Vagina (tissue), 2 donors: ENCODE measurements around the gene LRFN4.

Source experiments
- CTCF ChIP-seq, 3 experiments: fragments of 450-650 bp in 2 of 3; fragments of 200-600 bp in 1 of 3; sonication (generic) in 1 of 3; IDR thresholded peaks; one replicate each; pipeline ENCODE4 v1.5.1; 2017 to 2019; ENCODE audit warnings: antibody characterized with exemption in 3 of 3, mild to moderate bottlenecking in 2 of 3, moderate library complexity in 2 of 3
- POLR2A ChIP-seq, 2 donors: fragments of 450-650 bp; IDR thresholded peaks; one replicate each; pipeline ENCODE4 v1.6.1; 2017; ENCODE audit warnings: antibody characterized with exemption in 2 of 2, mild to moderate bottlenecking in 2 of 2, moderate library complexity in 2 of 2
- POLR2AphosphoS5 ChIP-seq, 2 donors: sonication (generic); formaldehyde crosslinking; IDR thresholded peaks; one replicate each; pipeline ENCODE4 v1.9.0; 2017; ENCODE audit warnings: antibody characterized with exemption in 2 of 2, mild to moderate bottlenecking in 2 of 2, low read depth in 1 of 2; ENCODE audit not compliant: insufficient read depth in 1 of 2

- no peak for TF ChIP-seq CTCF (IDR thresholded peaks at IDR 0.05)
- TF ChIP-seq POLR2A (IDR thresholded peaks at IDR 0.05): no peak
- no peak for TF ChIP-seq POLR2AphosphoS5 (IDR thresholded peaks at IDR 0.05; ENCODE audit: insufficient read depth in 1 of 2, low read depth in 1 of 2)
Measured at GRCh38 chr11:66840317-66841091, 16.4 kb upstream of the LRFN4 start.
